GM13976 (cell line): ENCODE results near the gene TRMO.
"Not testable (repeated sequence)": the region's sequence is repeated elsewhere in the genome, so short reads cannot be mapped to it uniquely, and the experiment has no call there.

Source experiments
- DNase-seq: peaks from one replicate; pipeline ENCODE4 v3.0.0; 2012; ENCODE audit warnings: low spot score
- in situ Hi-C: fragments of 300-500 bp; cut with MboI; formaldehyde crosslinking; loops from one replicate; pipeline ENCODE4 v1.12.0; 2022; ENCODE audit warnings: low sequenced_read_pairs, mixed read lengths, inconsistent platforms; ENCODE audit not compliant: unreplicated experiment
- TF ChIP-seq, protein P1 (sequence below): IDR thresholded peaks from 2 replicates; pipeline ENCODE4 v1.5.1; 2012; ENCODE audit warnings: borderline replicate concordance, mild to moderate bottlenecking; ENCODE audit not compliant: insufficient read depth; ENCODE audit errors: extremely low read depth, missing control alignments, control extremely low read depth

The TRMO gene

DNA sequence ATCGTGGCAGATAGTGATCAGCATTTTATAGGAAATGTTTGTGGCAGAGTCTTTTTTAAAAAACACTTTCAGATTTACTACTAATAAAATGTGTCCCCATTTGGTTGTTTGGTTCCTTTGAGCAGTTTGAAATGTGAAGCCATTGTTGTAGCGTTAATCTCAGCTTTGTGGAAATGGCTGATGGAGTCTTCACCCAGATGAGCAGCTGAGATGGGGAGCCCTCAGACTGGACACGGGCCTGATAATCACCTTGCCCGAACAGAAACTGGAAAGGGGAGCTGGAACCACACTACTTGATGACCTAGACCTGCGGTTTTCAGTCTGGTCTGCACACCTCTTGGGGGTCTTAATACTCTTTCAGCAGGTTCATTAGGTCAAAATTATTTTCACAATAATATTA is 40.3 kb upstream of the TRMO start:
- in situ Hi-C loops = no loop called here
- no peak for DNase-seq
- TF ChIP-seq, protein P1, sequence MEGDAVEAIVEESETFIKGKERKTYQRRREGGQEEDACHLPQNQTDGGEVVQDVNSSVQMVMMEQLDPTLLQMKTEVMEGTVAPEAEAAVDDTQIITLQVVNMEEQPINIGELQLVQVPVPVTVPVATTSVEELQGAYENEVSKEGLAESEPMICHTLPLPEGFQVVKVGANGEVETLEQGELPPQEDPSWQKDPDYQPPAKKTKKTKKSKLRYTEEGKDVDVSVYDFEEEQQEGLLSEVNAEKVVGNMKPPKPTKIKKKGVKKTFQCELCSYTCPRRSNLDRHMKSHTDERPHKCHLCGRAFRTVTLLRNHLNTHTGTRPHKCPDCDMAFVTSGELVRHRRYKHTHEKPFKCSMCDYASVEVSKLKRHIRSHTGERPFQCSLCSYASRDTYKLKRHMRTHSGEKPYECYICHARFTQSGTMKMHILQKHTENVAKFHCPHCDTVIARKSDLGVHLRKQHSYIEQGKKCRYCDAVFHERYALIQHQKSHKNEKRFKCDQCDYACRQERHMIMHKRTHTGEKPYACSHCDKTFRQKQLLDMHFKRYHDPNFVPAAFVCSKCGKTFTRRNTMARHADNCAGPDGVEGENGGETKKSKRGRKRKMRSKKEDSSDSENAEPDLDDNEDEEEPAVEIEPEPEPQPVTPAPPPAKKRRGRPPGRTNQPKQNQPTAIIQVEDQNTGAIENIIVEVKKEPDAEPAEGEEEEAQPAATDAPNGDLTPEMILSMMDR = no peak

DNA sequence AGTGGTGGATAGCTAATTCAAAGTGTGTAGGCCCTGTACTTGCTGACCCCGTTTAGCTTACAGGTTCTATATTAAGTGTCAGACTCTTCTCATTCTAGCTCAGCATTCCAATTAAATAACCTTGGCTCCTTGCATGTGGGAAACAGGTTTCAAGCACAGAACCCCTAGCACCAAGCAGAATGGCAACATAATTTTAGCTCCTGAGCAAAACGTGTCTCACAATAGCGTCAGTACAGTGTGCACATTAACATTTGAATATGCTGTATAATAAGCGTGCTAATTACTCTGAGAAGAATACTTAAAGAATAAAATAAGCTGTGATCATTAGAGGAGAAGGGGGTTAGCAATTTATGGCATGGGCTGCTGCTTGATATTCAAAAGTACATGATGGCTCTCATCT is 39.8 kb upstream of the TRMO start:
- in situ Hi-C loops = no loop called here
- DNase-seq = no peak
- TF ChIP-seq, protein P1 = no peak

DNA sequence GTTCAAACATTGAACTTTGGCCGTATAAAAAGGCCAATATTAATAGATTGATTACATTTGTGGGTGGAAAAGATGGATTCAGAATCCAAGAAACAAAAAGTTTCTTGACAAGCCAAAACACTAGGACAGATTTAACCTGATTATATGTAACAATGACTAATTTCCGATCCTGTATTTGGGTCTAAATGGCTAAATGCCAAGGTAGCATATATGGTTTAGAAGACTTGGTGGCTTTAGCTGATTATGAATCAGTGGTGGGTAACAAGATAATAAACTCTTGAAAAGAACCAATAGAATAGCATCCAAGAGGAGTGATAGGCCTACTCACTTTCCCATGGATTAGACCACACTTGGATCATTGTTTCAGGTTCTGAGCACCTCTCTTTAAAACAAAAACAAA is 39.1 kb upstream of the TRMO start:
- TF ChIP-seq, protein P1 = no peak
- in situ Hi-C loops = no loop called here
- DNase-seq = no peak

DNA sequence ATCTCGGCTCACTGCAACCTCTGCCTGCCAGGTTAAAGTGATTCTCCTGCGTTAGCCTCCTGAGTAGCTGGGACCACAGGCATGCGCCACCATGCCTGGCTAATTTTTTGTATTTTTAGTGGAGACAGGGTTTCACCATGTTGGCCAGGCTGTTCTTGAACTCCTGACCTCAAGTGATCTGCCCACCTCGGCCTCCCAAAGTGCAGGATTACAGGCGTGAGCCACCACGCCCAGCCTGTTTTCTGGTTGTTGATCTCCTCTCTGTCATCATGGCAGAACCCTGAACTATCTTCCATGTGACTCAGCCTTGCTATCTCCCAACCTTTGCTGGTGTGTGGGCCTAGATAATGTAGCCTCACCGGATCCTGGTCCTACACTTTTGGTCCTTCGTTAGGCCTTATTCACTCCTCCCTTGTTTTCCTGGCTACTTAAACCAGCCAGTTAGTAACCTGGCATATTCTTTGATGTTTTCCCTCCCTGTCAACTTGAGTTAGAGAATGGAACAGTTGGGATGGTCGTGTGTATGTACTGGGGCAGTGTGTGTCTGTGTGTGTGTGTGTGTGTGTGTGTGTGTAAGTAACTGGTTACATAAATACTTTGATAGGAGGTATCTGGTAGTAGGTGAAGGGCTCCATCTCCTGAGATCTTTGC is 38.5 kb upstream of the TRMO start:
- DNase-seq, in situ Hi-C loops: not testable (repeated sequence)

DNA sequence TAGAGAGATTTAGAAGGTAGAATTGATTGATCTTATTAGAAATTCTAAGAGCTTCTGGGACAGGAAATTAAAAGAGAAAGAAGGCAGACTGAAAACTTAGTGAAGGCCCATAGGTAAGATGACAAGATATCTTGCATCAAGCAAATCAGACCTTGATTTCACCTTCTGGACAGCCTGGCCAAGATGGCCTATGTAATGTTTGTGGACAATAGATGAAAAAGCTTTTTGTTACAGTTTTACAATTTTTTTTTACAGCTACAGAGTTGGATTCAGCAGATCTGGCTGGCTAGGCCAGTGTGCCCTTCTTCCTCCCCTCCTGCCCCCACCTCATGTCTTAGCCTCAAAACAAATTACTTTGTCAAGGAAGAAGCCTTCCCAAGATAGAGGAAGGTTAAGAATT is 37.3 kb upstream of the TRMO start:
- TF ChIP-seq, protein P1 = no peak
- in situ Hi-C loops = no loop called here
- no peak for DNase-seq

DNA sequence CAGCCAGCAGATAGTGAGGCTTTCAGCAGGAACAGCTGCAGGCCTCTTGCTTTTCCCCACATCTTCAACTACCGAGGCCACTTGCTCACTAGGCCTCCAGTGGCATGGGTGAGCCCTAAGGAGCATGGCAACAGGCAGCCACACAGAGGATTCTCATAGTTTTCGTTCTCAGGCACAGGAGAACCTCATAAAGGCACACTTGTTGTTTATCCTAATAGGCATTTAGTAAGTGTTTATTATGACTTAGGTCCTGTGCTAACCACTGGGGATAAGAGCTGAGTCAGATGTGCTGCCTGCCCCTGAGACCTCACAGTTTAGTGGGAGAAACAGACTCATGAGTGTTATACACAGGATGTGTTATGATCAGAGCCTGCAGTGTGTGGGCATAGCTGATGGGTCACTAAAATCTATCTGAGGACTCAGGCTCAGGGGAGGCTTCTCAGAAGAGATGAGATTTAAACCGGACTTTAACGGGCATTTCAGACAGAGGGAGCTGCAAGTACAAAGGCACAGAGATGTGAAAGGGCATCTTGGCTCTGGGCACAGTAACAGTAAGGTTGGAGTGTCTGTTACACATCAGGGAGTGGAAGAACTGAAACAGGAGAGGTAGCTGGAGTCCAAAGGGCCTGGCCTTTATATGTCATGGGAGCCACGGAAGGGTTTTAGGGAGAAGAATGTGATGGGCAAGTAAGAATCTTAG is 36.7 kb upstream of the TRMO start:
- TF ChIP-seq, protein P1 = no peak
- in situ Hi-C loops = no loop called here
- no peak for DNase-seq

DNA sequence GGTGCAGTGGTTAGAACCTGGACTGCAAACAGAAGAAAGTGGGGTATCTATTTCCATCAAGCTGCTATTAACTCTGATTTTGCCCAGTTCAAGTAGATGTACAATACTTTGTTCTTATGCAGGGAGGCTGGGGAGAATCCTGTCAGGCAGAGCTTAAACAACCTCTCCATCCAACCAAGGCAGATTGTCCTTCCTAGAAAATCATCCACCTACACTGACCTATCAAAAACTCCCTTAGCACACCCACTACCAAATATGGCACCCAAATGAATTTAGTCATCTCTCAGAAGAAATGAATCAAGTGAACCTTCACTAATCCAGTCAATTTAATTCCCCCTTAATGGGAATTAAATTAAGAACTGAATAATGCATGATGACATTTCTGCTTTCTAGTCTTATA is 34.0 kb upstream of the TRMO start:
- TF ChIP-seq, protein P1 = no peak
- no peak for DNase-seq
- in situ Hi-C loops = no loop called here
